HEK293T (cell line): ENCODE data around the gene SBF1.

Experiments used
- CTCF ChIA-PET: fragments of 350-600 bp; formaldehyde crosslinking; extraction: SDS; loops from one replicate; lab custom pipeline; 2021; ENCODE audit warnings: antibody characterized with exemption, inconsistent platforms; lab: Yijun Ruan, JAX
- POLR2A ChIA-PET: fragments of 350-600 bp; formaldehyde crosslinking; extraction: SDS; loops from one replicate; lab custom pipeline; 2020; ENCODE audit warnings: antibody characterized with exemption, inconsistent platforms; lab: Yijun Ruan, JAX
- DNase-seq: peaks from one replicate; pipeline ENCODE4 v3.0.0; 2012; ENCODE audit warnings: mixed read lengths; ENCODE audit errors: extremely low spot score
- ARNT ChIP-seq: fragments of 450-650 bp; IDR thresholded peaks from 2 replicates; pipeline ENCODE4 v1.6.1; 2017; ENCODE audit warnings: mild to moderate bottlenecking
- BHLHE40 ChIP-seq: fragments of 450-650 bp; IDR thresholded peaks from 2 replicates; pipeline ENCODE4 v1.6.1; 2016; ENCODE audit warnings: mild to moderate bottlenecking, moderate library complexity, borderline replicate concordance
- CTBP1 ChIP-seq: fragments of 450-650 bp; IDR thresholded peaks from 2 replicates; pipeline ENCODE4 v1.6.1; 2016; ENCODE audit warnings: borderline replicate concordance
- ELF4 ChIP-seq: fragments of 450-650 bp; IDR thresholded peaks from 2 replicates; pipeline ENCODE4 v1.6.1; 2017; ENCODE audit warnings: antibody characterized with exemption
- FOXA1 ChIP-seq: fragments of 450-650 bp; IDR thresholded peaks from 2 replicates; pipeline ENCODE4 v1.6.1; 2016; ENCODE audit warnings: mild to moderate bottlenecking
- FOXK2 ChIP-seq: fragments of 450-650 bp; IDR thresholded peaks from 2 replicates; pipeline ENCODE4 v1.6.1; 2016; ENCODE audit warnings: mild to moderate bottlenecking
- FOXM1 ChIP-seq: fragments of 450-650 bp; IDR thresholded peaks from 2 replicates; pipeline ENCODE4 v1.6.1; 2017; ENCODE audit warnings: mild to moderate bottlenecking, borderline replicate concordance
- HDGF ChIP-seq: fragments of 450-650 bp; IDR thresholded peaks from 2 replicates; pipeline ENCODE4 v1.6.1; 2017; ENCODE audit warnings: antibody characterized with exemption, borderline replicate concordance
- L3MBTL2 ChIP-seq: fragments of 450-650 bp; conservative IDR thresholded peaks from 2 replicates; pipeline ENCODE4 v1.6.1; 2016; ENCODE audit warnings: mild to moderate bottlenecking
- LEF1 ChIP-seq: fragments of 450-650 bp; IDR thresholded peaks from 2 replicates; pipeline ENCODE4 v1.6.1; 2017; ENCODE audit warnings: mild to moderate bottlenecking, borderline replicate concordance
- NFRKB ChIP-seq: fragments of 450-650 bp; IDR thresholded peaks from 2 replicates; pipeline ENCODE4 v1.6.1; 2016; ENCODE audit warnings: mild to moderate bottlenecking, moderate library complexity
- SP1 ChIP-seq: fragments of 450-650 bp; IDR thresholded peaks from 2 replicates; pipeline ENCODE4 v1.6.1; 2017
- SUZ12 ChIP-seq: fragments of 450-650 bp; IDR thresholded peaks from 2 replicates; pipeline ENCODE4 v1.6.1; 2016; ENCODE audit warnings: mild to moderate bottlenecking
- TARDBP ChIP-seq: fragments of 450-650 bp; IDR thresholded peaks from 2 replicates; pipeline ENCODE4 v1.6.1; 2016
- ZNF384 ChIP-seq: fragments of 450-650 bp; IDR thresholded peaks from 2 replicates; pipeline ENCODE4 v1.6.1; 2016
- TF ChIP-seq, protein P1 (sequence below): fragments of 450-650 bp; IDR thresholded peaks from 2 replicates; pipeline ENCODE4 v1.6.1; 2016

The SBF1 gene

DNA sequence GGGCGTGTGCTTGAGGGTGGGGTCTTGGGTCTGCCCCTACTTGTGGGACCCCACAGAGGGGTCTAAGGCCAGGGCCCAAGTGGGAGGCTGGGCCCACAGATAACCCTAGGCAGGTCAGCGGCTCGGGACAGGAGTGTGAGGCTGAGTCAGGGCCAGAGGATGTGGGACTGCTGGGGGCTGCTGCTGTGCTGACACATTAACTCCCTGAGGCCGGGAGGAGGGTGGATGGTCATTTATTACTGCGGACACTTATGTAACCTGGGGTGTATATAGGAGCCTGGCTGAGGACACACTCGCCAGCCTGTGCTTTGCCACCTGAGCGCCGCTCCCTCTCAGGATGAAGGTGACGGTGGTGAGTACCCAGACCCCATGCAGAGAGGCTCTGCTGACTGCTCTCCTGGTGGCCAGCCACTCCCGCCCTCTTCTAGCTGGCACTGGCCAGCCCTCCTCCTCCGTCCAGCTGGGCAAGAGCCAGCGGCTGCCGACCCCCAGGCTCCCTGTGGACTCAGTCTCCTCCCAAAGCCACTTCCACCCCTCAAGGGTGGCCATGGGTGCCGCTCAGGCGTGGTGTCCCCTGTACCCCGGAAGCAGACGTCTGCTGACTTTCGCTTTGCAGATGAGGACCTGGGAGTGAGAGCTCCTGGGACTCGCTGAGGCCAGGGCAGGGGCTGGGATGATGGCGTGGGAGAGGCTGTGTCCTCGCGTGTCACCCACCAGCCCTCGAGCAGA lies 11.9 kb upstream of the SBF1 start, which contains the start of gene MIOX:
TSS of gene MIOX (plus strand) at position 299 of the 729 bp plus-strand sequence. CDS start at position 338, 39 bp downstream.
- no peak for DNase-seq
- POLR2A ChIA-PET, result interaction anchor here (0.9 to 1.3 kb wide), 3 partner anchors 21 to 39 kb away, joined by 3 to 5 read pairs (median 3); partner anchors contain the start of genes LMF2, NCAPH2 and SCO2
- CTCF ChIA-PET, result interaction anchor here (1.5 kb wide), 1 partner anchor 11 kb away, joined by 5 read pairs; no protein-coding TSS in a partner anchor
- TF ChIP-seq ARNT (no peak), ZNF384 (no peak), BHLHE40 (no peak), TARDBP (no peak), LEF1 (no peak), ELF4 (no peak), SUZ12 (no peak), L3MBTL2 (no peak), FOXK2 (no peak), SP1 (no peak), HDGF (no peak), NFRKB (no peak)

DNA sequence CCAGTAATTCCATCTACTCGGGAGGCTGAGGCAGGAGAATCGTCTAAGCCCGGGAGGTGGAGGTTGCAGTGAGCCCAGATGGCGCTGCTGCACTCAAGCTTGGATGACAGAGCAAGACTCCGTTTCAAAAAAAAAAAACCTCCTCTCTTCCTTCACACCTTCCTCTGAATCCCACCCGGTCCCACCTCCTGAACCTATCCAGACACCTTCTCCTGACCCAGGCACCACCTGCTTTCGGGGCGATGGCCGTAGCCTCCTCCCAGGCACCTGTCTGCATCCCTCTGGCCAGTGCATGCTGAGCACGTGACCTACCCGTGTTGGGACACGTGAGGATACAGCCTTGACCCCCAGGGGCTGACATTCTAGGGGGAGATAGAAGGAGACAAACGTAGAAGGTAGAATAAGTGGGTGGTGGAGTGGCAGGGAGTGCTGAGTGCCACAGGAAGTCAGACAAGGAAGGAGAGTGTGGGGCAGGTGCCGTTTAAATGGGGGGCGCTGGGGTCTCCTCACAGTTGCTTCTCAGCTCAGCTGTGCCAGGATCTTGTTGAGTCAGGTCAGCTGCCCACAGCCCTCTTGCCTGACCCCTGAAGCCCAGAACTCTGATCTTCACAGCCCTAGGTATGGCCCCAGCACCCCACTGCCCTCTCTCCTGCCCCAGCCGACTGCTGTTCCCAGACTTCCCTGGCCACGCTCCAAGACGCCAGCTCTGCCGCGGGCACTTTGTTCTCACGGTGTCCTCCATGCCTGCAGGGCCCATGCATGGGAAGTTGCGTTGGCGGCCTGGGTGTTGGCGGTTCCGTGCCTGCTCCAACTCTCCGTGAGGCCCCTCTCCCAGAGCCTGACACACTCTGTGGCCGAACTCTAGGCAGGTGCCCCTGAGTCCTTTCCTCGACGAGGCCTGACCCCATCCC lies 10.6 kb upstream of the SBF1 start:
- POLR2A ChIA-PET, result interaction anchor here (1.3 to 1.5 kb wide), 3 partner anchors 13 to 40 kb away, joined by 4 to 5 read pairs (median 4); partner anchors contain the start of genes LMF2, NCAPH2 and SCO2
- no peak for DNase-seq
- TF ChIP-seq L3MBTL2 (0 out of 2 replicates have a peak, but pooled peaks have one; percentile 20), ZNF384 (peak; percentile 58; the same call in 1 of the 2 replicates), ELF4 (no peak)
- CTCF ChIA-PET, result interaction anchor here (0.6 kb wide), 1 partner anchor 178 kb away, joined by 3 read pairs; the partner anchor contains the start of gene PLXNB2

DNA sequence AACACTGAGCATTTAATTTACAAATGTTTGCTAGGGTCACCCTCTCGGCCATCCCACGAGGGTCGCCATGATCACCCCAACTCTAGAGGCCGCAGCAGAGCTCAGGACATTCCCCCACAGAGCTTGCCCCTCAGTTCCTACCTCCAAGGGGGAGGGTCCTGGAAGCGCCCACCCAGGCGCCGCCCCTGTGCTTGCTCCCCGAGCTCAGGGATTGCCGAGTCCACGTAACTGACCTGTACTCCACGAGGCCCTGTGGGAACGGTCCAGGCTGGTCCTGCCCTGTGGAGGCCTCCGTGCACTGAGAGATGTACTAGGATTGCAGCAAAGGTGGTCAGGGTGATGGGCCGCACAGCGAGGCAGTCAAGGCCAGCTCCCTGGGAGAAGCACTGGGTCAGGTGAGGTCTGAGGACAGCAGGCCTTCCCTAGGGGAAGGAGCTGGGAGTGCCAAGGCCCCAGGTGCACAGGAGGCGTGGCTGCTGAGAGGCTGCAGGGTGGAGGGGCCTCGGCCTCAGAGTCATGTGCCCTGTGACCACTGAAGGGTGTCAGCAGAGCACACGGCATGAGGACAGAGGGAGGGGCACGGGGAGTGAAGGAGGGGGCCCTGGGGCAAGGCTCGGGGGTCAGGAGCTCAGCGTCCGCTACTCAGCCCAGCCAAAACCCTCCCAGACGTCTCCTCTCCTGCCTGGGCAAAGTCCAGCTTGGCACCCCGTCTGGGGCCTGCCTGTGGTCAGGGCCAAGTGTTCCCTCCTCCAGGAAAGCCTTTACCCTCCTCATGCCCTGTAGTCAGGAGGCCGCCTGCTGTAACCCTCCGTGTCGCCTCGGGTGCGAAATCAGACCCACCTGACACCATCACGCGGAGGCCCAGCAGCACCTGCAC lies 9.4 kb upstream of the SBF1 start:
- TF ChIP-seq, protein P1, sequence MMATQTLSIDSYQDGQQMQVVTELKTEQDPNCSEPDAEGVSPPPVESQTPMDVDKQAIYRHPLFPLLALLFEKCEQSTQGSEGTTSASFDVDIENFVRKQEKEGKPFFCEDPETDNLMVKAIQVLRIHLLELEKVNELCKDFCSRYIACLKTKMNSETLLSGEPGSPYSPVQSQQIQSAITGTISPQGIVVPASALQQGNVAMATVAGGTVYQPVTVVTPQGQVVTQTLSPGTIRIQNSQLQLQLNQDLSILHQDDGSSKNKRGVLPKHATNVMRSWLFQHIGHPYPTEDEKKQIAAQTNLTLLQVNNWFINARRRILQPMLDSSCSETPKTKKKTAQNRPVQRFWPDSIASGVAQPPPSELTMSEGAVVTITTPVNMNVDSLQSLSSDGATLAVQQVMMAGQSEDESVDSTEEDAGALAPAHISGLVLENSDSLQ, result no peak
- TF ChIP-seq SP1, result no peak
- no peak for TF ChIP-seq FOXM1
- no peak for TF ChIP-seq ARNT
- no peak for TF ChIP-seq LEF1
- TF ChIP-seq SUZ12, result no peak
- no peak for TF ChIP-seq TARDBP
- no peak for TF ChIP-seq BHLHE40
- no peak for TF ChIP-seq CTBP1
- TF ChIP-seq ZNF384, result no peak
- TF ChIP-seq ELF4, result no peak
- no peak for TF ChIP-seq NFRKB
- TF ChIP-seq FOXA1, result no peak
- no peak for TF ChIP-seq HDGF
- no peak for TF ChIP-seq L3MBTL2
- TF ChIP-seq FOXK2, result no peak
- DNase-seq, result no peak
- POLR2A ChIA-PET, result interaction anchor here (0.6 to 1.5 kb wide), 5 partner anchors 9 to 42 kb away, joined by 3 to 5 read pairs (median 4); partner anchors contain the start of genes LMF2, NCAPH2, SBF1 and SCO2
- CTCF ChIA-PET, result interaction anchor here (0.8 kb wide), 1 partner anchor 14 kb away, joined by 5 read pairs; no protein-coding TSS in a partner anchor

DNA sequence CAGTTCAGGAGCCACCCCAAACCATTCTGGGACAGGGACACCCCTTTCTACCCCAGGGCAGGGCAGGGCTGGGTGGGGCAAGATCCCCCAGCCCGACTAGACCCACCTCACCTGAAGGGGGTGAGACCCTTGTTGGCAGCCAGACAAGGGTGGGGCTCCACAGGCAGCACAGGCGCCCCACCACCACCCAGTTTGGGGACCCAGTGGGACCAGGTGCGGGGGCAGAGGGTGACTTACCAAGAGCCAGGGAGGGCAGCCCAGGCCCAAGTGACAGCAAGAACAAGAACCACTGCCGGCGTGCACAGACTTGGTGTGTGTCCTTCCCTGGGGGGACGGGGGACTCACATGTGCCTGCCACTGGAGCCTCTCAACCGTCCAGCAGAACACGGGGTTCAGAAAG lies 8.7 kb upstream of the SBF1 start:
- CTCF ChIA-PET, result interaction anchor here (0.8 kb wide), 1 partner anchor 15 kb away, joined by 5 read pairs; no protein-coding TSS in a partner anchor
- DNase-seq, result no peak

More for the DNA sequence above, 8.7 kb upstream of the SBF1 start:
- TF ChIP-seq HDGF (no peak), ELF4 (no peak), LEF1 (no peak), ARNT (no peak), CTBP1 (no peak), SP1 (no peak), BHLHE40 (no peak), L3MBTL2 (no peak), TARDBP (no peak), SUZ12 (no peak), FOXM1 (no peak), ZNF384 (no peak), FOXK2 (no peak), FOXA1 (no peak), NFRKB (no peak)
- TF ChIP-seq, protein P1, result no peak
- POLR2A ChIA-PET, result interaction anchor here (0.6 to 1.2 kb wide), 3 partner anchors 24 to 42 kb away, joined by 3 to 4 read pairs (median 3); partner anchors contain the start of genes LMF2, NCAPH2 and SCO2
